ENCODE results near the gene TSC22D2. TPM values are rescaled to one million over a fixed set of nuclear protein-coding genes. Genes with fewer than 3 reads are reported as not detected.

Gene TSC22D2
- total RNA-seq, 1 donor, result 13.4 TPM

GRCh38 chr3:150402217-150402616, 5.9 kb upstream of the TSC22D2 start:
- Histone ChIP-seq H2AFZ (ENCODE audit: low read length) (no peak overlapping the region), H3K9me3 (ENCODE audit: low read depth, low read length) (no peaks in the 10 kb centered on the region), H3K27ac (ENCODE audit: low read depth, low read length) (no peak overlapping the region), H4K20me1 (ENCODE audit: insufficient read depth, low read length) (no peaks in the 10 kb centered on the region), H3K4me2 (ENCODE audit: insufficient read depth, low read length) (no peak overlapping the region), H3K27me3 (ENCODE audit: insufficient read depth, low read length) (no peaks in the 10 kb centered on the region), H3K79me2 (ENCODE audit: insufficient read depth, low read length) (peaks cover 22% of the 10 kb centered on the region), H3K4me1 (ENCODE audit: insufficient read depth, low read length) (peaks cover 8% of the 10 kb centered on the region), H3K4me3 (ENCODE audit: insufficient read depth, low read length) (no peak overlapping the region), H3K36me3 (ENCODE audit: insufficient read depth, low read length) (no peaks in the 10 kb centered on the region)
- TF ChIP-seq CTCF (IDR thresholded peaks at IDR 0.05; ENCODE audit: extremely low read depth, low read depth, low read length), result no peak
- DNase-seq (ENCODE audit: insufficient read length, low spot score, missing footprints), result no peak

GRCh38 chr3:150404023-150404422, 4.1 kb upstream of the TSC22D2 start:
- peaks cover 8% of the 10 kb centered on the region for H3K4me1 ChIP-seq (ENCODE audit: insufficient read depth, low read length)
- H3K79me2 ChIP-seq (ENCODE audit: insufficient read depth, low read length), result peaks cover 22% of the 10 kb centered on the region
- H3K27me3 ChIP-seq (ENCODE audit: insufficient read depth, low read length), result no peaks in the 10 kb centered on the region
- no peak overlapping the region for H3K27ac ChIP-seq (ENCODE audit: low read depth, low read length)
- no peak overlapping the region for H2AFZ ChIP-seq (ENCODE audit: low read length)
- H3K36me3 ChIP-seq (ENCODE audit: insufficient read depth, low read length), result no peaks in the 10 kb centered on the region
- no peaks in the 10 kb centered on the region for H3K9me3 ChIP-seq (ENCODE audit: low read depth, low read length)
- no peak for DNase-seq (ENCODE audit: insufficient read length, low spot score, missing footprints)
- no peak overlapping the region for H3K4me2 ChIP-seq (ENCODE audit: insufficient read depth, low read length)
- no peak for TF ChIP-seq CTCF (IDR thresholded peaks at IDR 0.05; ENCODE audit: extremely low read depth, low read depth, low read length)
- H4K20me1 ChIP-seq (ENCODE audit: insufficient read depth, low read length), result peaks cover under 1% of the 10 kb centered on the region
- H3K4me3 ChIP-seq (ENCODE audit: insufficient read depth, low read length), result no peak overlapping the region

- peak overlapping the region; percentile 74 for H2AFZ ChIP-seq (ENCODE audit: low read length)
- H3K36me3 ChIP-seq (ENCODE audit: insufficient read depth, low read length), result peaks cover 4% of the 10 kb centered on the region
- TF ChIP-seq CTCF (IDR thresholded peaks at IDR 0.05; ENCODE audit: extremely low read depth, low read depth, low read length), result no peak
These were observed 869 bp upstream of the TSC22D2 start for GRCh38 chr3:150407051-150407807.

GRCh38 chr3:150407808-150408220, 284 bp upstream of the TSC22D2 start:
- Histone ChIP-seq H3K27ac (ENCODE audit: low read depth, low read length) (peak overlapping the region; percentile 100), H3K4me3 (ENCODE audit: insufficient read depth, low read length) (peak overlapping the region; percentile 98), H2AFZ (ENCODE audit: low read length) (peak overlapping the region; percentile 74), H3K4me2 (ENCODE audit: insufficient read depth, low read length) (peak overlapping the region; percentile 98), H3K4me1 (ENCODE audit: insufficient read depth, low read length) (peaks cover 8% of the 10 kb centered on the region), H3K36me3 (ENCODE audit: insufficient read depth, low read length) (peaks cover 4% of the 10 kb centered on the region), H3K79me2 (ENCODE audit: insufficient read depth, low read length) (peaks cover 60% of the 10 kb centered on the region), H3K27me3 (ENCODE audit: insufficient read depth, low read length) (no peaks in the 10 kb centered on the region), H3K9me3 (ENCODE audit: low read depth, low read length) (no peaks in the 10 kb centered on the region), H4K20me1 (ENCODE audit: insufficient read depth, low read length) (peaks cover 38% of the 10 kb centered on the region)
- DNase-seq (ENCODE audit: insufficient read length, low spot score, missing footprints), result peak; percentile 80
- TF ChIP-seq CTCF (IDR thresholded peaks at IDR 0.05; ENCODE audit: extremely low read depth, low read depth, low read length), result no peak

More at GRCh38 chr3:150407051-150407807, 869 bp upstream of the TSC22D2 start:
- DNase-seq (ENCODE audit: insufficient read length, low spot score, missing footprints), result peak; percentile 89
- H3K27ac ChIP-seq (ENCODE audit: low read depth, low read length), result peak overlapping the region; percentile 100
- H3K9me3 ChIP-seq (ENCODE audit: low read depth, low read length), result no peaks in the 10 kb centered on the region
- H3K4me3 ChIP-seq (ENCODE audit: insufficient read depth, low read length), result peak overlapping the region; percentile 98
- peaks cover 32% of the 10 kb centered on the region for H4K20me1 ChIP-seq (ENCODE audit: insufficient read depth, low read length)
- peaks cover 54% of the 10 kb centered on the region for H3K79me2 ChIP-seq (ENCODE audit: insufficient read depth, low read length)
- no peaks in the 10 kb centered on the region for H3K27me3 ChIP-seq (ENCODE audit: insufficient read depth, low read length)
- H3K4me2 ChIP-seq (ENCODE audit: insufficient read depth, low read length), result peak overlapping the region; percentile 98
- H3K4me1 ChIP-seq (ENCODE audit: insufficient read depth, low read length), result peaks cover 8% of the 10 kb centered on the region

Measured in osteoblast (primary cell).